Loucy (cell line): ENCODE data around the gene TEDC1.

ENCODE experiments used
- H2AFZ ChIP-seq: fragments of 200-600 bp; sonication (generic); 2 replicates; pipeline ENCODE4 v1.6.0; 2016; ENCODE audit warnings: antibody characterized with exemption, mild to moderate bottlenecking, low read length, moderate library complexity
- H3F3A ChIP-seq: fragments of 200-600 bp; 2 replicates; pipeline ENCODE4 v1.6.0; 2016; ENCODE audit warnings: antibody characterized with exemption, low read depth, mild to moderate bottlenecking
- H3K27me3 ChIP-seq: fragments of 200-600 bp; sonication (generic); 2 replicates; pipeline ENCODE4 v1.6.1; 2014; ENCODE audit warnings: low read length, mild to moderate bottlenecking; ENCODE audit not compliant: insufficient read depth, poor library complexity, severe bottlenecking
- H3K36me3 ChIP-seq: fragments of 200-600 bp; sonication (generic); 2 replicates; pipeline ENCODE4 v1.6.1; 2016; ENCODE audit warnings: low read length; ENCODE audit not compliant: insufficient read depth
- H3K4me1 ChIP-seq: fragments of 200-600 bp; sonication (generic); 2 replicates; pipeline ENCODE4 v1.5.1; 2014; ENCODE audit warnings: low read length, mild to moderate bottlenecking; ENCODE audit not compliant: insufficient read depth, poor library complexity, severe bottlenecking
- H3K4me2 ChIP-seq: fragments of 200-600 bp; sonication (generic); 2 replicates; pipeline ENCODE4 v1.6.0; 2014; ENCODE audit warnings: antibody characterized with exemption, low read length, low read depth, mild to moderate bottlenecking; ENCODE audit not compliant: poor library complexity, severe bottlenecking
- H3K4me3 ChIP-seq: fragments of 200-600 bp; sonication (generic); 2 replicates; pipeline ENCODE4 v1.5.1; 2014; ENCODE audit warnings: low read length, mild to moderate bottlenecking, mixed read lengths; ENCODE audit not compliant: poor library complexity, severe bottlenecking
- H3K79me2 ChIP-seq: fragments of 200-600 bp; sonication (generic); 2 replicates; pipeline ENCODE4 v1.6.1; 2014; ENCODE audit warnings: low read length; ENCODE audit not compliant: insufficient read depth
- H3K9ac ChIP-seq: fragments of 200-600 bp; sonication (generic); 2 replicates; pipeline ENCODE4 v1.6.0; 2014; ENCODE audit warnings: mild to moderate bottlenecking, low read depth, low read length, moderate library complexity; ENCODE audit not compliant: poor library complexity, severe bottlenecking
- H3K9me2 ChIP-seq: fragments of 200-600 bp; sonication (generic); replicated peaks from 2 replicates; pipeline ENCODE4 v1.6.1; 2016; ENCODE audit warnings: low read depth, low read length, mixed read lengths
- H3K9me3 ChIP-seq: fragments of 200-600 bp; sonication (generic); 2 replicates; pipeline ENCODE4 v1.6.1; 2014; ENCODE audit warnings: mild to moderate bottlenecking, antibody characterized with exemption, low read length, low read depth; ENCODE audit not compliant: insufficient read depth
- H4K20me1 ChIP-seq: fragments of 200-600 bp; sonication (generic); 2 replicates; pipeline ENCODE4 v1.6.0; 2014; ENCODE audit warnings: antibody characterized with exemption, low read length, mild to moderate bottlenecking; ENCODE audit not compliant: insufficient read depth, poor library complexity, severe bottlenecking
- EZH2phosphoT487 ChIP-seq: fragments of 200-600 bp; IDR thresholded peaks from 2 replicates; pipeline ENCODE4 v1.6.1; 2018; ENCODE audit warnings: antibody characterized with exemption, mild to moderate bottlenecking, moderate library complexity, borderline replicate concordance
- TF ChIP-seq, protein P1 (sequence below): fragments of 200-600 bp; sonication (generic); conservative IDR thresholded peaks from 2 replicates; pipeline ENCODE4 v1.5.1; 2014; ENCODE audit warnings: mild to moderate bottlenecking, antibody characterized with exemption, low read length

TEDC1 gene

DNA sequence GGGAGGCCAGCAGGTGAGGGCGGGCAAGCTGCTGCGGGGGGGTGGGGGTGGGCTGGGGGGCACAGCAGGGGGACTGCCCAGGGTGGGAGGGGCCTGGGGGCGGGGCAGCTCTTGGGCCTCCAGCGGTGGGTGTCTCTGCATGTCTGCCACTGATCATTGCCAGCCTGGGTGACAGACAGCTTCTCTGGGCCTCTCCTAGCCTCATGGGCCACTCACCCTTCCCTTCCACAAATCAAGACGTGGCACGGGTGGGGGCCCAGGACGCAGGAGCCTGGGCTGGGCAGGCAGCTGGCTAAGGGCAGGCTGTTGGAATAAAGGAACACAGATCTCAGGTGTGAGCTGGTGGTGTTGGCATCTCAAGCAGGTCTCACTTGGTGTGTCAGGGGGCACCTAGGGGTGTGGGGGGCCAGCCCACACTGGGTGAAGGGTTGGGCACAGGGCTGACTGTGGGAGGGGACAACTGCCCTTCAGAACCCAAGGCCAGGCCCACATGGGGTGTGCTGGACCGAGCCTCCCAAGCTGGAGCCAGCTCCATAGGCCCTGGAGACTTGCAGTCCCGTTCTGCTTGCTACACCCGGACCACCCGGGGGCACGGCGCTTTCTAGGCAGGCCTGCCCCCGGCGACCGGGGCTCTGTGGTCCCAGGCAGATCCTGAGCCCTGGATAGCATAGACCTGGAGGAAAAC is 3.0 kb downstream of the TEDC1 start:
- Histone ChIP-seq H3K4me2 (no peak overlapping the region), H3K9ac (no peak overlapping the region), H3K4me3 (no peak overlapping the region), H3K36me3 (no peaks in the 10 kb centered on the region), H2AFZ (no peak overlapping the region), H3F3A (no peaks in the 10 kb centered on the region), H3K9me3 (no peaks in the 10 kb centered on the region), H3K4me1 (peaks cover 17% of the 10 kb centered on the region), H4K20me1 (peaks cover 16% of the 10 kb centered on the region), H3K9me2 (no peaks in the 10 kb centered on the region), H3K79me2 (peaks cover 20% of the 10 kb centered on the region), H3K27me3 (no peaks in the 10 kb centered on the region)
- TF ChIP-seq EZH2phosphoT487: no peak
- TF ChIP-seq, protein P1, sequence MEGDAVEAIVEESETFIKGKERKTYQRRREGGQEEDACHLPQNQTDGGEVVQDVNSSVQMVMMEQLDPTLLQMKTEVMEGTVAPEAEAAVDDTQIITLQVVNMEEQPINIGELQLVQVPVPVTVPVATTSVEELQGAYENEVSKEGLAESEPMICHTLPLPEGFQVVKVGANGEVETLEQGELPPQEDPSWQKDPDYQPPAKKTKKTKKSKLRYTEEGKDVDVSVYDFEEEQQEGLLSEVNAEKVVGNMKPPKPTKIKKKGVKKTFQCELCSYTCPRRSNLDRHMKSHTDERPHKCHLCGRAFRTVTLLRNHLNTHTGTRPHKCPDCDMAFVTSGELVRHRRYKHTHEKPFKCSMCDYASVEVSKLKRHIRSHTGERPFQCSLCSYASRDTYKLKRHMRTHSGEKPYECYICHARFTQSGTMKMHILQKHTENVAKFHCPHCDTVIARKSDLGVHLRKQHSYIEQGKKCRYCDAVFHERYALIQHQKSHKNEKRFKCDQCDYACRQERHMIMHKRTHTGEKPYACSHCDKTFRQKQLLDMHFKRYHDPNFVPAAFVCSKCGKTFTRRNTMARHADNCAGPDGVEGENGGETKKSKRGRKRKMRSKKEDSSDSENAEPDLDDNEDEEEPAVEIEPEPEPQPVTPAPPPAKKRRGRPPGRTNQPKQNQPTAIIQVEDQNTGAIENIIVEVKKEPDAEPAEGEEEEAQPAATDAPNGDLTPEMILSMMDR: no peak

DNA sequence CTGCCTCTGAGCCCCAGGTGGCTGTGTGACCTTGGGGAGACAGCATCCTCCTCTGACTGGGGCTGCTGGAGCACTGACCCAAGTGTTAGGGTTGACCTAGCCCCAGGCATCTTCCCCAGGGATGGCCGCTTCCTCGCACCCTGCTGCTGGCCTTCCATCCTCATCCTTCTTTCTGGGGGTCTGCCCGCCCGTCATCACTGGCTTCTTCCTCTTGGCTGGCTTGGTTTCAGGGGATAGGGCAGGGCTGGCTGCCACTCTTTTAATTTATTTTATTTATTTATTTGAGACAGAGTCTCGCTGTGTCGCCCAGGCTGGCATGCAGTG is 3.5 kb downstream of the TEDC1 start:
- peaks cover 20% of the 10 kb centered on the region for H3K79me2 ChIP-seq
- H3F3A ChIP-seq: no peaks in the 10 kb centered on the region
- no peaks in the 10 kb centered on the region for H3K9me2 ChIP-seq
- no peaks in the 10 kb centered on the region for H3K9me3 ChIP-seq
- no peaks in the 10 kb centered on the region for H3K27me3 ChIP-seq
- no peak overlapping the region for H3K4me2 ChIP-seq
- peaks cover 16% of the 10 kb centered on the region for H4K20me1 ChIP-seq
- no peak overlapping the region for H3K4me3 ChIP-seq
- no peak for TF ChIP-seq EZH2phosphoT487
- TF ChIP-seq, protein P1: no peak
- no peak overlapping the region for H3K9ac ChIP-seq
- no peak overlapping the region for H2AFZ ChIP-seq
- no peaks in the 10 kb centered on the region for H3K36me3 ChIP-seq
- H3K4me1 ChIP-seq: peaks cover 12% of the 10 kb centered on the region

DNA sequence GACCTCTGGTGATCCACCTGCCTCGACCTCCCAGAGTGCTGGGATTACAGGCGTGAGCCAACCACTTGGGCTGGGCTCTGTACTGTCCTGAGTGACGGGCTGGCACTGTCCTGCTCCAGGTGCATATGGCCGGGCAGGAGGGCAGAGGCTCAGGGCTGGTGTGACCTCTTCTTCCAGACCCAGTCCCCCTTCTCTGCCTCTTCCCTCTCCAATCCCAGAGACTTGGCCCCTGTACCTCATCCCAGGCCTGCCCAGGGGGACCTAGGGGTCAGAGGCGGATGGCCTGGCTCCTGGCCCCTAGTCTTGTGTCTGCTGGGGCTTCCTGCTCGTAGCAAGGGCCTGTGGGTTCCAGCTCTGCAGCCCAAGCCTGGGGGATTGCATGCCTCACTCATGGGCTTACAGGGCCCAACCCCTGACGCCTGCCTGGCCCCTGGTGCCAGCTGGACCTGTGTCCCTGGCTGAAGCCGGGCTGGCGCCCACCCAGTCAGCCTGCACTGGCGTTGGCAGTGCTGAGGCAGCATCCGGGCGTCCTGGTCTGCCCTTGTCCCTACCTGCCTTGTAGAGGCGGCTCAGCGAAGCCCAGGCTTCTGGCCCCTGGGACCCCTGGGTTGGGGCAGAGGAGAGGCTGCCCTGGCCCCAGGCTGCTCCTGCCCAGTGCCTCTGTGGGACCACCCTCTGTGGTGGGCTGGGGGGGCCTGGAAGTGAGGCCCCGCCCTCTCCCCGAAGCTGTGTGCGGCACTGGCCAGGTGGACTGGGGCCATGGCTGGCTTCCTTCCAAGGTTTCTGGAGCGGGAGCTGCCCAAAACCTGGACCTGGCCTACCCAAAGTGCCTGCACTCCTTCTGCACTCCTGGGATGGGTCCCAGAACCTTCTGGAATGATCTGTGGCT is 4.3 kb downstream of the TEDC1 start:
- no peak overlapping the region for H3K9ac ChIP-seq
- H3K9me3 ChIP-seq: no peaks in the 10 kb centered on the region
- no peaks in the 10 kb centered on the region for H3K36me3 ChIP-seq
- no peaks in the 10 kb centered on the region for H3K9me2 ChIP-seq
- H3K79me2 ChIP-seq: peaks cover 20% of the 10 kb centered on the region
- peaks cover 16% of the 10 kb centered on the region for H4K20me1 ChIP-seq
- no peak overlapping the region for H2AFZ ChIP-seq
- H3F3A ChIP-seq: no peaks in the 10 kb centered on the region
- H3K4me3 ChIP-seq: no peak overlapping the region
- TF ChIP-seq, protein P1: no peak
- TF ChIP-seq EZH2phosphoT487: no peak
- H3K4me2 ChIP-seq: no peak overlapping the region
- peaks cover 12% of the 10 kb centered on the region for H3K4me1 ChIP-seq
- no peaks in the 10 kb centered on the region for H3K27me3 ChIP-seq
